HS-5 (cell line): ENCODE measurements around the gene PKNOX2.

Source experiments
- DNase-seq: peaks from one replicate; pipeline ENCODE4 v3.0.0-alpha.2; 2012; ENCODE audit warnings: low read depth

The PKNOX2 gene

GRCh38 chr11:125338886-125339811 is 174.6 kb downstream of the PKNOX2 start:
- DNase-seq, result no peak

- no peak for DNase-seq
Measured at GRCh38 chr11:125341676-125342075, 177.1 kb downstream of the PKNOX2 start.

GRCh38 chr11:125342281-125342930 is 177.9 kb downstream of the PKNOX2 start:
- DNase-seq, result no peak

DNA sequence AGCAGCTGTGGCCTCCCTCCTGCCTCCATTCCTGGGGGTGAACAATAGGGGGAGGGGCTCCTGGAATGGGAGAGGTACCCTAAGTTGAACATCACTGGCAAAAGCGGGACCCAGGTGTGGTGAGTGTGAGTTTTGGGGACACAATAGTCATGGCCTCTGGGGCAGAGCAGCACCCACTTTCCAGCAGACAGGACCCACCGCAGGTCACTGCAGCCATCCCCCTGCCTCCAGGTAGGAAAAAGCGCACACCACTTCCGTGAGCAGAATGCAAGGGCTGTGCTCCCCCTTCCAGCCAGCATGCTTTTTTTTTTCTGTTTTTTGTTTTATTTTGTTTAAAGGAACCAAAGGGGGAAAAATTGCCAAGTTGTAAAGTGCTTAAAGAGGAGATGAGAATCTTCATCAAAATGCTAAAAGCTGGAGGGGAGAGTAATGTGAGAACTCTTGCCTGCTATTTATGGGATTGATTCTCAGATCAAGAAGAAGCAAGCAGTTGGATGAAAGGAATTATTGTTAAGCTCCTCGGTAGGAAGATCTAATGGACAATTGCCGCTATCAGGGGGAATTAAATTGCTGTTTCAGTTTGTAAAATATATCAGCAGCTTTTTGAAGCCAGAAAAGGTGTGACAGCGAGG is 178.7 kb downstream of the PKNOX2 start:
- no peak for DNase-seq

GRCh38 chr11:125343718-125344131 is 179.2 kb downstream of the PKNOX2 start:
- no peak for DNase-seq

- no peak for DNase-seq
Measured at GRCh38 chr11:125344846-125345420, 180.4 kb downstream of the PKNOX2 start.

GRCh38 chr11:125345421-125346178 is 181.0 kb downstream of the PKNOX2 start:
- no peak for DNase-seq

GRCh38 chr11:125346179-125346530 is 181.6 kb downstream of the PKNOX2 start:
- no peak for DNase-seq

- no peak for DNase-seq
Measured at GRCh38 chr11:125346565-125347260, 182.2 kb downstream of the PKNOX2 start.

GRCh38 chr11:125347261-125347585 is 182.7 kb downstream of the PKNOX2 start:
- DNase-seq, result no peak

- DNase-seq, result no peak
Measured at GRCh38 chr11:125348141-125348651, 183.6 kb downstream of the PKNOX2 start.

- DNase-seq, result no peak
Measured at GRCh38 chr11:125348674-125349309, 184.2 kb downstream of the PKNOX2 start.

DNA sequence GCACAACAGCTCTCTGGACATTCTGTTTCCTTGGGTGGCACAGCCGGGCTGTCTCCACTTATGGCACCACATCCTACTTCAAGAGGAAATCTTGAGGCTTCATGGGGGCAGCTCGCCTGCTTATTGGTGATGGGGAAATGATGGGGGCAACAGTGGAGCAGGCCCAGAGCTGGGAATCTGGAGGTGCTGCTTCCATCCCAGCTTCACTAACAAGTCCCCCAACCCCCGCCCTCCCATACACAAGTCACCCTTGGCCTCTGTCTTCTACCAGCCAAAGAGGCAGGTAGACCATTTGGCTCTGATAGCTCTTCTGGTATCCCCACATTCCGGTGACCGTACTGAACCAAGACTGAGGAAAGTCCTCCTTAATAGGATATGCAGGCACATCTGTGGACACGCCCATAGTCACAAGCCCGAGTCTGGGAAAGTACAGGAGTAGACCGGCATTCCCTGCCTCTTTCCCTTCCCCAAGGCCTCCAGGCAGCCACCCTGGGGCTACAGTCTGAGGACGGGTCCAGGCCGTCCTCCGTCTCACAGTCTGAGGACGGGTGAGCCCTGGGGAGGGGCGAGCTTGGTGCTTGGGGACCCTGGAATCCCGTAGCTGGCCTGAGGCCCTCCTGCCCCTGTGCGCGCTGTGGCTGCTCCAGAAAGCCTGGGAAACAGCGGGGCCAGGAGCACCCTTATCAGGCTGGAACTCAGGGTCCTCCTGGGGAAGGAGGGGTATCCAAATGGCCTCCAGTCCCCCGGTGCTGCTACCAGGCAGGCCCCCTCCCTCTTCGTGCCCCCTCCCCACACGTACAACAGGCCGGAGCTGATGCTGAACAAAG is 185.9 kb downstream of the PKNOX2 start:
- DNase-seq, result no peak

DNA sequence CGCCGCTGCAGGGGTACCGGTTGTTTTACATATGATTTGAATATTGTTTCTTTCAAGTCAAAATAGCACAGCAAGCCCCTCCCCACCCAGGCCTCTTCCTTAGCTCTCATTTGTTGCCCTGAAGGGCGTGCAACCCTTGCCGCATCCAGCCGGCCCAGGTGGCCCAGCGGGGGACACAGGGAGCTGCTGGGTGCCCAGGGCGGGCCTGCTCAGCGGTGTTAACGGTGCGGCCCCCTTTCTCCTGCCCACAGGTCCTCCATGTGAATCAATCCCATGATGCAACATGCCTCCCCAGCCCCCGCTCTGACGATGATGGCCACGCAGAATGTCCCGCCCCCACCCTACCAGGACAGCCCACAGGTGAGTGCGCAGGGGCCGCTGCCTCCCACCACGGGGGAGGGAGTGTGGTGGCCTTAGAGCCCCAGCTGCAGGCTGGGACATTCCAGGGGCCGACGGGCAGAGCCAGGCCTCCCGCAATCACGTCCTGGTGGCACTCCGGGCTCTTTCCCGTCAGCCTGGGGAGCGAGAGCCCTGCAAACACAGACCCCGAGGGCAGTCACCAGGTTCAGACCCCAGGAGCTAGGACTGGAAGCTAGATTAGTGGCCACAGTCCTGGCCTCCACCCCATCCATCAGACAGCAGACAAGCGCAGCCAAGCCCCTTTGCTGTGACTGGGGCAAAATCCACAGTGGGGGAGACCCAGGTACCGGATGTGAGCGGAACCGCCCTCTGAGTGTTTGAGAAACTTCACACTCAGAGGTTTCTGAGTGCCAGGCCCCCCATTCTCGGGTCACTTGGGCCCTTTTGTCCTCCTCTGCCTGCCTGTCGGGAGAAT is 186.7 kb downstream of the PKNOX2 start:
- DNase-seq, result no peak

GRCh38 chr11:125351868-125352250 is 187.3 kb downstream of the PKNOX2 start:
- no peak for DNase-seq

DNA sequence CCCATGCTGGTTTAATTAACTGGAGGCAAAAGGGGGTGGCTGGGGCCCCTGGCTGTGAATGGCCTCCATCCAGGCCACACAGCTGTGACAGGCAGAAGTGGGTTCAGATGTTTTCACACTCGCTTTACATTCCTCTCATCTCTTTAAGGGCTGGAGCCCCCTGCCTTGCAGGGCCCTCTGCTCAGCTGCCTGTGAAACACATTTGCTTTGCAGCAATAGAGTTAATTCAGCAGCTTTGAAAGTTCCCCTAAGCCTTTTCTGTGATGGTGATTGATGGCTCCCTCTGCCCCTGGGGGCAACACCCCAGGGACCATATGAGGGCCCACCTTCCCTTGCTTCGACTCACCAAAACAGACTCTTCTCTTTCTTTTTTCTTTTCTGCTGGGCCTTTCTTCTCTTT is 192.2 kb downstream of the PKNOX2 start:
- DNase-seq, result no peak

GRCh38 chr11:125357551-125357950 is 193.0 kb downstream of the PKNOX2 start:
- DNase-seq, result no peak

DNA sequence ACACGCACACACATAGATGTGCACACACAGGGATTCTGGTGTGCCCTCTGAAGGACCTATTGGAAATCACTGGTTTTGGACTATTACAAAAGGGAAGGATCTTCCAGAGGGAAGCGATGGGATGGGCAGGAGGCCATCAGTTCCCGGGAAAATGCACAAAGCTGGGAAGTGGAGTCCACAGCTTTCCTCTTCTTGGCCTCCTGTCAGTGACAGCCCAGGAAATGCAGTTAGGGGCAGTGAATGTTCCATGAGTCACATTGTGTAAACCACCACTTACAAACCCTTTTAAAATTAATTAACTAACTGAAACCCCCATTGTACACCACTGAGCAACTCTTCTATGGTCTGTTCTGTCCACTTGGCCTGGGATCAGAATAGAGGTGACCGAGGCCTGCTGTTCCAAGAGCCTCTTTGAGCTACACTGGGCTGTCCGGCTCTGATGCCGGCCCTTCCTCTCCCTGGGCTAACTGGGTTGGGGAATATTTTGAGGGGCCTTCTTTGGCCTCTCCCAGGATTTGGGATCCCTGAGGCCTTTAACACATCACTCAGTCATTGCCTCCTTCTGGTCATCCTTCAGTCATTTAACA is 193.8 kb downstream of the PKNOX2 start:
- DNase-seq, result no peak
